ENCODE data around the gene SLC66A3.
A peak's percentile ranks its signal among the peaks of the same experiment; 100 is the strongest.

SLC66A3 gene

DNA sequence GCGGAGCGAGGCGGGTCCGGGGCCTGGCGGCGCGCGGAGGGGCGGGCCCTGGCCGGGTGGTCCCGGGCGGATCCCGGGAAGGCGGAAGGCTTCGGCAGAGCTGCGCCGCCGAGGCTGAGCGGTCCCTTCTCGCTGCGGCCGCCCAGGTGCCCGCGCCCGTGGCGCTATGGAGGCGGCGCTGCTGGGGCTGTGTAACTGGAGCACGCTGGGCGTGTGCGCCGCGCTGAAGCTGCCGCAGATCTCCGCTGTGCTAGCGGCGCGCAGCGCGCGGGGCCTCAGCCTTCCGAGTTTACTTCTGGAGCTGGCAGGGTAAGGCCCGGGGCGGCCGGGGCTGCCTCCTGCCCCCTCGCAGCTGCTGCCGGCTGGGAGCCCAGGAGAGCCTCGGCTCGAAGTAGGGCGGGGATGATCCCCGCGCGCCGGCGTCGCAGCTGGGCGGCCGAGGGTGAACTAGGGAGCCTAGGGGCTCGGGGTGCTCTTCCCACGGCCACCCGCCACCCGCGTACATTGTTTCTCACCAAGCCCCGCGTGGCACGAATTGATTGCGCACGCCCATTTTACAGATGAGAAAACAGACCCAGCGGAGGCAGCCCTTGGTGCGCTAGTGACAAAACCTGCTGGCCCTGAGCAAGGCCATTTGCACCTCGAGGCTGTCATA lies at the start of gene SLC66A3:
SLC66A3 (plus strand) TSS at position 87 of the 655 bp plus-strand sequence; CDS start at position 167, 80 bp downstream.
- Mint-ChIP-seq H3K4me1 (ENCODE audit: low read depth) (peaks cover 15% of the 10 kb centered on the region), H3K36me3 (no peaks in the 10 kb centered on the region), H3K9me3 (ENCODE audit: low read depth) (no peaks in the 10 kb centered on the region), H3K27ac (peak within 1 kb of the TSS; percentile 87), H3K4me3 (peak within 1 kb of the TSS; percentile 87), H3K27me3 (no peaks in the 10 kb centered on the region)

DNA sequence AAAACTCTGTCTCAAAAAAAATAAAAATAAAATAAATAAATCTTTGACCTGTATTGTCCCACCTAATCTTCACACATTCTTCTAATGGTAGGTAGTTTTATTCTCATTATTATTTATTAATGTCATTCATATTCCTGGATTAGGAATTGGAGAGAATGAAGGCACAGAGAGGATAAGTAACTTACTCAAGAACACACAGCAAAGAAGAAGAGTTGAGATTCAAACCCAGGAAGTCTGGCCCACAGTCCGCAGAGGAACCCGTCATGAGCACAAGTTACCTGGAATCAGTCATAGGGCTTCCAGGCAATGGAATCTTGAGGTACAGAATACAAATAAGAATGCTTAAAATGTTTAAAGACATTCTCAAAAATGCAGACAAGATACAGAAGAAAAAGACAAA lies 46.3 kb upstream of the SLC66A3 start:
- H3K4me1 Mint-ChIP-seq (ENCODE audit: low read depth), result peaks cover 4% of the 10 kb centered on the region

GRCh38 chr2:11112870-11113428 lies 42.3 kb upstream of the SLC66A3 start:
- Mint-ChIP-seq H3K36me3 (no peaks in the 10 kb centered on the region), H3K4me3 (no peak overlapping the region), H3K27me3 (no peaks in the 10 kb centered on the region), H3K27ac (no peak overlapping the region), H3K9me3 (ENCODE audit: low read depth) (no peaks in the 10 kb centered on the region), H3K4me1 (ENCODE audit: low read depth) (no peaks in the 10 kb centered on the region)

More for the DNA sequence above, 46.3 kb upstream of the SLC66A3 start:
- Mint-ChIP-seq H3K36me3 (no peaks in the 10 kb centered on the region), H3K27ac (no peak overlapping the region), H3K4me3 (no peak overlapping the region), H3K27me3 (no peaks in the 10 kb centered on the region), H3K9me3 (ENCODE audit: low read depth) (no peaks in the 10 kb centered on the region)

- Mint-ChIP-seq H3K9me3 (ENCODE audit: low read depth) (no peaks in the 10 kb centered on the region), H3K4me3 (no peak overlapping the region), H3K27ac (no peak overlapping the region), H3K36me3 (no peaks in the 10 kb centered on the region), H3K27me3 (no peaks in the 10 kb centered on the region), H3K4me1 (ENCODE audit: low read depth) (peaks cover 2% of the 10 kb centered on the region)
Measured at GRCh38 chr2:11117776-11118175, 37.5 kb upstream of the SLC66A3 start.

GRCh38 chr2:11118761-11119160 lies 36.5 kb upstream of the SLC66A3 start:
- Mint-ChIP-seq H3K4me3 (no peak overlapping the region), H3K4me1 (ENCODE audit: low read depth) (peaks cover 2% of the 10 kb centered on the region), H3K27ac (no peak overlapping the region), H3K9me3 (ENCODE audit: low read depth) (no peaks in the 10 kb centered on the region), H3K36me3 (no peaks in the 10 kb centered on the region), H3K27me3 (no peaks in the 10 kb centered on the region)

GRCh38 chr2:11121099-11121822 lies 34.0 kb upstream of the SLC66A3 start:
- H3K4me1 Mint-ChIP-seq (ENCODE audit: low read depth), result peaks cover 2% of the 10 kb centered on the region
- no peak overlapping the region for H3K27ac Mint-ChIP-seq
- H3K36me3 Mint-ChIP-seq, result no peaks in the 10 kb centered on the region
- H3K27me3 Mint-ChIP-seq, result no peaks in the 10 kb centered on the region
- no peak overlapping the region for H3K4me3 Mint-ChIP-seq
- no peaks in the 10 kb centered on the region for H3K9me3 Mint-ChIP-seq (ENCODE audit: low read depth)

DNA sequence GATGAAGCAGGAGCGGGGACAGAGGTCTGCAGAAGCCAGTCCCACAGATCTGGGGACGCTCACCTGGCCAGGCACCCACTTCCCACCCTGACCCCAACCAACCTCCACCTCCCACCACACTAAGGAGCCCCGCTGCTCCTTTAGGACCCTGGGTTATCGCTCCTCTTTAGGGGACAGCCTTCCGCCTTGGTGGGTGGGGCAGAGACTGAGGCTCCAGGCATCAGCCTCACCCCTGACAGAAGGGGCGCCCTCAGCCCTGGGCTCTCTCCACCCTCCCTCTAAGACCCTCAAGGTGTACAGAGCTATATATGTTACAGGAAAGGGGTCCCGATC lies 33.5 kb upstream of the SLC66A3 start:
- Mint-ChIP-seq H3K27ac (no peak overlapping the region), H3K4me1 (ENCODE audit: low read depth) (peaks cover 2% of the 10 kb centered on the region), H3K9me3 (ENCODE audit: low read depth) (no peaks in the 10 kb centered on the region), H3K36me3 (no peaks in the 10 kb centered on the region), H3K27me3 (no peaks in the 10 kb centered on the region), H3K4me3 (no peak overlapping the region)

DNA sequence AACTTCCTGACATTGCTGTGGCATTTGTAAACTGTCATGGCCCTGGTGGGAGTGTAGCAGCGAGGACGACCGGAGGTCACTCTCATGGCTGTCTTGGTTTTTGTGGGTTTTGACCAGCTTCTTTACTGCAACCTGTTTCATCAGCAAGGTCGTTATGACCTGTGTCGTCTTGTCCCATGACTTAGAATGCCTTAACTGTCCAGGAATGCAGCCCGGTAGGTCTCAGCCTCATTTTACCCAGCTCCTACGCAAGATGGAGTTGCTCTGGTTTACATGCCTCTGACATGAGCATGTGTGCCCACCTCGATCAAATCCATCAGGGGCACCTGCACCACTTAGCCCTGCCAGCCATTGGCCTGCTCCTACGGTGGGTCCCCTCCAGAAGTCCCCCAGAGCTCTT lies 32.9 kb upstream of the SLC66A3 start:
- Mint-ChIP-seq H3K9me3 (ENCODE audit: low read depth) (no peaks in the 10 kb centered on the region), H3K27ac (no peak overlapping the region)

GRCh38 chr2:11123001-11123809 lies 32.1 kb upstream of the SLC66A3 start:
- no peaks in the 10 kb centered on the region for H3K27me3 Mint-ChIP-seq
- H3K27ac Mint-ChIP-seq, result no peak overlapping the region
- no peaks in the 10 kb centered on the region for H3K9me3 Mint-ChIP-seq (ENCODE audit: low read depth)
- H3K4me1 Mint-ChIP-seq (ENCODE audit: low read depth), result peaks cover 2% of the 10 kb centered on the region
- no peak overlapping the region for H3K4me3 Mint-ChIP-seq
- no peaks in the 10 kb centered on the region for H3K36me3 Mint-ChIP-seq

More for the DNA sequence above, 32.9 kb upstream of the SLC66A3 start:
- Mint-ChIP-seq H3K4me1 (ENCODE audit: low read depth) (peaks cover 2% of the 10 kb centered on the region), H3K36me3 (no peaks in the 10 kb centered on the region), H3K4me3 (no peak overlapping the region), H3K27me3 (no peaks in the 10 kb centered on the region)

- Mint-ChIP-seq H3K27ac (no peak overlapping the region), H3K4me3 (no peak overlapping the region), H3K9me3 (ENCODE audit: low read depth) (no peaks in the 10 kb centered on the region), H3K27me3 (no peaks in the 10 kb centered on the region), H3K4me1 (ENCODE audit: low read depth) (peaks cover 3% of the 10 kb centered on the region), H3K36me3 (no peaks in the 10 kb centered on the region)
Measured at GRCh38 chr2:11123856-11124759, 31.2 kb upstream of the SLC66A3 start.

DNA sequence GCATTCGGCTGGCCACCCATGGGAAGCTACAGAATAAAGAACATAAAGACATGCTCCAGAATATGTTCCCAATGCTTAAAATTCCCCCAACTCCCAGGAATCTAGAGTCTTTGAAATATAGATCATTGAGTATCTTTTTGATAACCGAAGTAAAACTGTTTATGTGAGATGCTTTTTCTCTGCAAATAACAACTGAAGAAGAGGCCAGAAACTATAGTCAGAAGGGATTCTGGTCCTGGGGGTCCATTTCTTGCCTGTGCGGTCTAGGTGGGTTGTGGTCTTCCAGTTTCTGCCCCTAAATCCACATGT lies 30.6 kb upstream of the SLC66A3 start:
- H3K4me3 Mint-ChIP-seq, result no peak overlapping the region
- H3K27ac Mint-ChIP-seq, result no peak overlapping the region
- peaks cover 5% of the 10 kb centered on the region for H3K4me1 Mint-ChIP-seq (ENCODE audit: low read depth)
- no peaks in the 10 kb centered on the region for H3K27me3 Mint-ChIP-seq
- no peaks in the 10 kb centered on the region for H3K9me3 Mint-ChIP-seq (ENCODE audit: low read depth)
- H3K36me3 Mint-ChIP-seq, result no peaks in the 10 kb centered on the region

DNA sequence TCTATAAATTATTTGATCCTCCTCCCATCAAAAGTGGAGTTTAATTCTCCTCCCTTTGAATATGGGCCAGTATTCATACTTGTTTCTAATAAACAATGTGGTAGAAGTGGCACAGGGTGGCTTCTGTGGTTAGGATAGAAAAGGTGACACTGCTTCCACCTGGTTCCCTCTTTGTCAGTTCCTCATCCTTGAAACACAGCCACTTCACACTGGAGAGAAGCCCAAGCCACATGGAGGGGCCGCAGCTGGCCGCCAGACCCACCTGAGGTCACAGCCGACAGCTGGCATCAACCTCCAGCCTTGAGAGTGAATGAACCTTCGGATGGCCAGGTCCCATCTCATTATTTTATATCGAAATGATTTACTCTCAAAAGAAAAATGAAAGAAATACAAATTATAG lies 27.5 kb upstream of the SLC66A3 start:
- H3K4me3 Mint-ChIP-seq, result no peak overlapping the region
- peaks cover 20% of the 10 kb centered on the region for H3K4me1 Mint-ChIP-seq (ENCODE audit: low read depth)
- no peaks in the 10 kb centered on the region for H3K36me3 Mint-ChIP-seq
- no peaks in the 10 kb centered on the region for H3K27me3 Mint-ChIP-seq
- H3K9me3 Mint-ChIP-seq (ENCODE audit: low read depth), result no peaks in the 10 kb centered on the region
- H3K27ac Mint-ChIP-seq, result no peak overlapping the region

- Mint-ChIP-seq H3K27ac (no peak overlapping the region), H3K4me1 (ENCODE audit: low read depth) (peaks cover 24% of the 10 kb centered on the region), H3K4me3 (no peak overlapping the region), H3K36me3 (no peaks in the 10 kb centered on the region), H3K9me3 (ENCODE audit: low read depth) (no peaks in the 10 kb centered on the region), H3K27me3 (no peaks in the 10 kb centered on the region)
Measured at GRCh38 chr2:11128243-11128951, 26.9 kb upstream of the SLC66A3 start.

Measured in activated naive CD8-positive, alpha-beta T cell (primary cell).